ENCODE results near the gene LRBA.
"Not testable (repeated sequence)": the region's sequence is repeated elsewhere in the genome, so short reads cannot be mapped to it uniquely, and the experiment has no call there.

LRBA gene

DNA sequence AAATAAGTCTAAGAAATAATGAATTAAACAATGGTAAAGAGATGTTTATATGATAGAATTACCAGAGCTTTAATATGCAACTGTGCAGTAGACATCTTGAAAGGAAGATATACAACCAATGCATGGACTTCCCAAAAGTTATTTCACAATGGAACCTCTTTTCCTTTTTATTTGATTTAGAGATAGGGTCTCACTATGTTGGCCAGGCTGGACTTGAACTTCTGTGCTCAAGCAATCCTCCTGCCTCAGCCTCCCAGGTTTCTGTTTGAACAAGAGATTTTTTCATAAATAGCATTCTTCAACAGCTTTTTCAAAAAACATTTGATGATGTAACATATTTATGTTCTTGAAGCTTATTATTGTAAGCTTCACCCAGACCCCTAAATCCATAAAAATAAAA, 72.0 kb downstream of the LRBA start:
- DNase-seq (ENCODE audit: low read depth), result no peak

DNA sequence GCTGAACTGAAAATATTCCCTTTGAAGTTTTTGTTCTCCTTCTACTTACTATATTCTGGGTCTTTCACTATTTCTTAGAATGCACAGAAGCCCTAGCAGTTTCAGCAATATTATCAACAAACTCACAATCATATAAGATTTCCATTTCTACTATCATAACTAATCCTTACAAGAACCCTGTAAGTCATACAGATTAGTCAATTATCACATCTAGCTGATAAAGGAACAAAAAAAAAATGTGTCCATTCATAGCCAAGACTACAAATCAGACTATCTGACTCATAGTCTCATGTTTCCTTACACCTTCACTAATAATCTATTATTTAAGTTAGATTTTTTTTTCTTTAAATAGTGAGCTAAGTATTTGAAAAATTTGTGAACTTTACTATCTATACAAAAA, 72.5 kb downstream of the LRBA start:
- DNase-seq (ENCODE audit: low read depth), result no peak

DNA sequence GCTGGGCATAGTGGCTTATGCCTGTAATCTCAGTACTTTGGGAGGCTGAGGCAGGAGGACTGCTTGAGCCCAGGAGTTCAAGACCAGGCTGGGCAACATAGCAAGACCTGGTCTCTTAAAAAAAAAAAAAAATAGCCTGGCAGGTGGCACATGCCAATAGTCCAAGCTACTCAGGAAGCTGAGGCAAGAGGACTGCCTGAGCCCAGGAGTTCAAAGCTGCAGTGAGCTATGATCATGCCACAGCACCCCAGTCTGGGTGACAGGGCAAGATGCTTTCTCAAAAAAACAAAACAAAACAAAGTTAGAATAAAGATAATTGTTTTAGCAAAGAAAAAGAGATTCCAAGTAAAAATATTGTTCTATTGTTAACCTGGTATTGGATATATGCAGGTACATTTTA, 75.0 kb downstream of the LRBA start:
- DNase-seq (ENCODE audit: low read depth), result no peak

DNA sequence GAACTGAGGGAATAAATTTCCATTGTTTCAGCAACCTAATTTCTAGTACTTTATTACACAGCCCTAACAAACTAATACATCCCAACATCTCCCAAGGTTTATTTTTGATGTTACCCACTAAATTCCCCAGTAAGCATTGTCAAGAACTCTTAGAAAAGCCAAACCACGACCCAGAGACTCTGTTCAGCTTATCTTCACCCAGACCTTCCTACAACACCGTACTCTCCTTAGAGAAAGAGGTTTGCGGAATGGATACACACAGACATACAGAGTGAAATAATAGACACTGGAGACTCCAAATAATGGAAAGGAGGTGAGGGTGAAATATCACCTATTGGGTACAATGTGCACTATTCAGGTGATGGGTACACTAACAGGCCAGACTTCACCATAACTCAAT, 75.6 kb downstream of the LRBA start:
- no peak for DNase-seq (ENCODE audit: low read depth)

DNA sequence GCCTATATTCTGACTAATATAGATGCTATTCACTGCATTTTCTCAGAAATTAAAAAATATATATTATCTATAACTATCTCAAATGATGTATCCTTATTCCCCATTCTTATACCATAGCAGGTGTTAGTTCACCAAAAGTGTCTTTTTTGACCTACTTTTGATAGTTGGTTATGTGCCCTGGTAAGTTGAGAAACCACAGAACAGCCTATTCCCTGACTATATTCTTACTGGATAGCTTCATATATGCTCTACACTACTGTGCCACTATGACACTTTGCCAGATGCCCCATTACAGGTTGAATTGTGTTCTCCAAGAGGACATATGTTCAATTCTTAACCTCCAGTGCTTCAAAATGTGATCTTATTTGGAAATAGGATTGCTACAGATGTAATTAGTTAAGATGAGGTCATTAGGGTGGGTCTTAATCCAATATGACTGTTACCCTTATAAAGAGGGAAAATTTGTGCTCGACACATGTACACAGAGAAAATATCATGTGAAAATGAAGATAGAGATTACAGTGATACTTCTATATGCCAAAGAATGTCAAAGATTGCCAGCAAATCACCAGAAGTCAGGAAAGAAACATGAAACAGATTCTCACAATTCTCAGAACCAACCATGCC, 76.1 kb downstream of the LRBA start:
- DNase-seq (ENCODE audit: low read depth), result no peak

DNA sequence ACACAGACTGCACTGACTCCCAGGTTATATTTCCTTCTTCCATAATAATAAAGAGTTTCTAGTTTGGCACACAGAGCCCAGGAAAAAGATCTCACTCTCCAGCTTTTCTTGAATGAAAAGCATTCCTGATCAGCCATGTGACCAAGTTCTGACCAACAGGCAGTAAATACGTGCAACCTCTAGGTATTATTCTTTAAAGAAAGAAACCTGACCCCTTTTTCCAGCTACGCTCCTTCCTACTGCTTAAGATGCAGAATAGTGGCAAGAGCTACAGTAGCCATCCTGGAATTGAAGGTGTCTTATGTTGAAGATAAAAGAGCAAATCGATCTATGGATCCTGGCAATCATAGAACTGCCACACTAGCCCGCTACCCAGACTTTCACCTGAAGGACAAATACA, 76.7 kb downstream of the LRBA start:
- no peak for DNase-seq (ENCODE audit: low read depth)

DNA sequence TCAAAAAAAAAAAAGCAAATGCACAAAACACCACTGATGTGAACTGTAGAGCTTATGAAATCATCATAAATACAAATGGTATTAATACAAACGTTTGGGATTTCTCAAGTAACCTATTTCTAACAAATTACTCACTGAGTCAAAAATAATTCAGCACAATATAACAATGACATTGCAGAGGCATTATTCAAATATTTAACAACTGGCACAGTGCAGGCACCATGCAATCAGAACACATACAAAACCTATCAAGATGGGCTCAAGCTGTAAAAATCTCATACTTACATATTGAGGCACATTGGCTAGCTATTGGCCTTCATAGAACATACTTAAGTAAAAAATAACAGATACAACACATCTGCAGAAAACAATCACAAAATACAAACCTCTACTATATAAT, 81.1 kb downstream of the LRBA start:
- DNase-seq (ENCODE audit: low read depth), result no peak

DNA sequence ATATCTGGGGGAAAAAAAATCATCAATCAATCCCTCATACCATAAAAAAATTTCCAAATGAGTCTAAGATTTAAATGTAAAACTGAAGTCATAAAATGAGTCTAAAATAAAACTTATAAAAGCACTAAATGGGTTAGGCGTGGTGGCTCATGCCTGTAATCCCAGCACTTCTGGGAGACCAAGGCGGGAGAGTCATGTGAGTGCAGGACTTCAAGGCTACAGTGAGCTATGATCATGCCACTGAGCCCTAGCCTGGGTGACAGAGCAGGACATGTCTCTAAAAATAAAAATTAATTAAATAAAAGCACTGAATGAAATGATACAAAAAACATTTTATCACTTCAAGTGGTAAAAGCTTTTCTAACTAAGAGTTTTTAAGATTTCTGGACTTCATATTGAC, 83.3 kb downstream of the LRBA start:
- no peak for DNase-seq (ENCODE audit: low read depth)

DNA sequence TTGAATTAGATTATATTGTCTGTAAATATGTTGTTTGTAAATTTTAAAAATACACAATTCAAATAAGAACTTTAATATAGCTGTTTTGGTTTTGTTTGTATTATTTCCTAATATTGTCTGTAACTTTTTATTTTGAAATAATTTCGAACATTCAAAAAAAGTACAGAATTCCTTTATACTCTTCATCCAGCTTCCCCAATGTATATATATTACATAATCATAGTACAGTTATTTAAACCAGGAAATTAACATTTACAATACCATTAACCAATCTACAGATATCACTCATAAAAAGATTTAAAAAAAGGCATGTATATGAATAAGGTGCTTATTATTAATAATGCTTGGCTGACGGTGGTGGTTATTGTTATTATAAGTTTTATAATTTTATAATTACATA, 84.1 kb downstream of the LRBA start:
- DNase-seq (ENCODE audit: low read depth), result no peak

DNA sequence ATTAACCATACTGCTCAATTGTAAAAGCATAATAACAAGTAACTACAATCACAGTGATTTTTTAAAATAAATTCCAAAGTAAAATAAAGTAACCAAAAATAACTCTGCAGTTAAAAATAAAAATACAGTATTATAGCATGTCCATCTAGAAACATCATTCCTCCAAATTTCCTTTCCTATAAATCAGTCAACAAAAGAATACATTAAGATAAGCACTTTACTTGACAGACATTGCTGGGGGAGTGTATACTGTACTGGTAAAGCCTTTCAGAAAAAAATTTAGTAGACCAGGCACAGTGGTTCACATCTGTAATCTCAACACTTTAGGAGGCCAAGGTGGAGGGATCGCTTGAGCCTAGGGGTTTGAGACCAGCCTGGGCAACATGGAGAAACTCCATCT, 91.1 kb downstream of the LRBA start:
- DNase-seq (ENCODE audit: low read depth), result no peak

DNA sequence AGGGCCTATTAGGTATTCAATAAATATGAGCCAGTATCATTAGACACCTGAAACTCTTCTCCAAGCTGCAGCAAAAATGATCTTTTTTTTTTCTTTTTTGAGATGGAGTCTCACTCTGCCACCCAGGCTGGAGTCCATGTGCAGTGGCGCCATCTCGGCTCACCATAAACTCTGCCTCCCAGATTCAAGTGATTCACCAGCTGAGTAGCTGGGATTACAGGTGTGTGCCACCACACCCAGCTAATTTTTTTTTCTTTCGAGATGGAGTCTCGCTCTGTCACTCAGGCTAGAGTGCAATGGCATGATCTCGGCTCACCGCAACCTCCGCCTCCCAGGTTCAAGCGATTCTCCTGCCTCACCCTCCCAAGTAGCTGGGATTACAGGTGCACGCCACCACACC, 93.6 kb downstream of the LRBA start:
- DNase-seq (ENCODE audit: low read depth), result not testable (repeated sequence)

DNA sequence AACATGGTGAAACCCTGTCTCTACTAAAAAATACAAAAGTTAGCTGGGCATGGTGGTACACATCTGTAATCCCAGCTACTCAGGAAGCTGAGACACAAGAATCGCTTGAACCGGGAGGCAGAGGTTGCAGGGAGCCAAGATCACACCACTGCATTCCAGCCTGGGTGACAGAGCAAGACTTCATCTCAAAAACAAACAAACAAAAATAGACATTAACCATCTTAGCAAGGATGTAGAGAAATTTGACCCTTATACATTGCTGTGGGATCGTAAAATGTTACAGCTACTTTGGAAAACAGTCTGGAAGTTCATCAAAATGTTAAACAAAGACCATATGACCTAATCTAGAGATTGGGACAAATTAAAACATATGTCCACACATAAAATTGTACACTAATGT, 96.5 kb downstream of the LRBA start:
- not testable (repeated sequence) for DNase-seq (ENCODE audit: low read depth)

DNA sequence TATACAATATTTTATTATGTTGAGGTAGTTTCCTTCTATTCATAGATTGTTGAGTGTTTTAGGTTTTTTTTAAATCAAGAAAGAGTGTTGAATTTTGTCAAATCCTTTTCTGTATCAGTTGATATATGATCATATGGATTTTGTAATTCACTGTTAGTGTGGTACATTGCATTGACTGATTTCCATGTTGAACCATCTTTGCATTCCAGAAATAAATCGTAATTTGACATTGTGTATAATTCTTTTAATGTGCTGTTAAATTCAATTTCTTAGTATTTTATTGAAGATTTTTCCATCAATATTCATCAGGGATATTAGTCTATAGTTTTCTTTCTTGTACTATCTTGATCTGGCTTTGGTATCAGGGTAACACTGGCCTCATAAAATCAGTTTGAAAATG, 103.8 kb downstream of the LRBA start:
- DNase-seq (ENCODE audit: low read depth), result no peak

DNA sequence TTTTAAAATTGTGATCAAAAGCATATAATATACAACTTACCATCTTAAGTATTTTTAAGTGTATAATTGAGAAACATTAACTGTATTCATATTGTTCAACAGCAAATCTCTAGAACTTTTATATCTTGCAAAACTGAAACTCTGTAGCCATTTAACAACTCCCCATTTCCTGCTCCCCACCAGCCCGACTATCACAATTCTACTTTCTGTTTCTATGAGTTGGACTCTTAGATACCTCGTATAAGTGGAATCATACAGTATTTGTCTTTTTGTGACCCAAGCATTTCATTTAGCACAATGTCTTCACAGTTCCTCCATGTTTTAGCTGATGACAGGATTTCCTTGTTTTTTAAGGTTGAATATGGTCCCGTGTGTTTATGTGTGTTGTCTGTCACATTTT, 106.0 kb downstream of the LRBA start:
- no peak for DNase-seq (ENCODE audit: low read depth)

DNA sequence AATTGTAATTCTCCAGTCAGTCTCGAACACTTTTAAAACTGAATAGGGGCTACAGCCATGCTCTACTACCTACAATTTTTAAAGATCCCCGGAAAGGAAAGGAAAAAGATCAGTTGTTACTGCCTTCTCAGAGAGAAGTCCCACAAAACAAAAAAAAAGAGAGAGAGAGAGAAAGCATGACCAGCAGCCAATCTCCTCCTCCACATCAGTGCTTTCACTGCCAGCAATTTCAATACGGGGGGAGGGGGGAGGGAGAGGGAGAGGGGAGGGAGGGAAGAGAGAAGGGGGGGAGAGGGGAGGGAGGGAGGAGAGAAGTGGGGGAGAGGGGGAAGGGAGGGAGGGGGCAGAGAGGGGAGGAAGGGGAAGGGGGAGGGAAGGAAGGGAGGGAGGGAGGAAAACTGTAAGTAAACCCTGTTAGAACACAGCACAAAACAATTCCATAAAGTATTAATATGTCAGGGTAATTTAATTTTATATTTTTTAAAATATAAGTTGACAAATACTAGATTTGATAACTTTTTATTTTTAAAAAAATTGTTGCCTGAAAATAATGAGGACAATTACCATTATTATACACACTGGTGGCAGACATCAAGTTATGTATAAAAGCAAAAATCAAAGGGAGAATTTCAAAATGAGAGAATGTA, 108.0 kb downstream of the LRBA start:
- no peak for DNase-seq (ENCODE audit: low read depth)

DNA sequence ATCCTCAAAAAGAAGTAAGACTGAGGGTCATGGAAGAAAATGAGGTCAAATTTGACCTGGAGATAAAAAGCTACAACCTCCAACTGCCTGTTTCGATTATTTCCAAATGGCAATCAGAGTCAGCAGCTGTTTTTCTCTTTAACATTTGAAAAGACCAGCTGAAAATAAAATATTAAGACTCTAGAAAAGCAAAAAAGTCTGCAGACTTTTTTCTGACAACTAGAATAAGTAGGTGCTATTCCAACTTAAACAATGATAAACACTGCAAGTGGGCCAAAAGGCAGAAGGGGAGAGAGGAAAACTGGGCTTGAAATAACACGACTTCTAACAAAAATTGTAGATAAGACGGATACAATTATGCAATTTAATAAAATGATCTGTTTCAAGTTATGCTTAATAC, 110.4 kb downstream of the LRBA start:
- DNase-seq (ENCODE audit: low read depth), result no peak

DNA sequence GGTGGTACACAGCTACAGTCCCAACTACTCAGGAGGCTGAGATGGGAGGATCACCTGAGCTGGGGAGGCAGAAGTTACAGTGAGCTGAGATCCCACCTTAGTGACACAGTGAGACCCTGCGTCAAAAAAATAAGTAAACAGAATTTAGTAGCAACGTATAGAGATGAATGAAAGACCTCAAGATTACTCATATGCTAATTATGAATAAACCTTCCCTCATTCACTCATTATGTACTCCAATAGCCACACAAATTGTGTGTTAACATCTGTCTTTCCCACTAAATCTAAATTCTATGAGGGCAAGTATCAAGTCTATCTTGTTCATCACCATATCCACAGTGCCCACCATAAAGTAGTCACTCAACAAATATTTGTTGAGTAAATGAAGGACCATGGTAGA, 111.5 kb downstream of the LRBA start:
- no peak for DNase-seq (ENCODE audit: low read depth)

DNA sequence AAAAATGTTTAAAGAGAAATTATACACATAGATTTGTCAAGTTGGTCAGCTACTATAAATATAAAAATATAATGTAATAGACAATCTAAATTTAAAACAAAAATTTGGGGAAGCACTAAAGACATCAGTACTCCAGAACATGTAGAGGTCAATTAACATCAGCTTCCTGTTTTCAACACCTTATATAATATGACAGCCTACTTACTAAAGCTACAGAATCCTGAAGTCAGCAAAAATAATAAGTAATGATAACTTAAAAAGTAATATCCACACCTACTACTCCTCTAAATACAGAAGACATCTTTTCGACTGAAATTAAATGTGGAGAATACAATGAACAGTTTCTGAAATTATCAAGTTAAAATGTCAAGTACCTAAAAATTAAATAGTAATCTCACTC, 118.6 kb downstream of the LRBA start:
- DNase-seq (ENCODE audit: low read depth), result no peak

DNA sequence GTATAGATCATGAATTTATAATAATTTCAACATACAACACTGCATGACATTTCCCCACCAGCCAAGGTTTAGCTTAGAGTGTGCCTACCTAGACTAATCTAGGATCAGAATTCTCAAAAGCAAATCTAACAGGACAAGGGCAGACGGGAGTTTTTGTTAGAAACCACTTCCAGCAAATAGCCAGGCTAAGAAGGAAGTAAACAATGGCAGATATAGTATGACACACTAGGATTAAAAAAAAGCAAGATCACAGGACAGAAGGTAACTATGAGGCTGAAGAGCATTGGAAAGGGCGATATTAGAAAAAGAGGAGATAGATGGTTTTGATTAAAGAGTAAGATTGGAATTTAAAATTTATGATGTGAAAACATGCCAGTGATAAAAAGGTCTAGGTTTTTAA, 124.8 kb downstream of the LRBA start:
- DNase-seq (ENCODE audit: low read depth), result no peak

DNA sequence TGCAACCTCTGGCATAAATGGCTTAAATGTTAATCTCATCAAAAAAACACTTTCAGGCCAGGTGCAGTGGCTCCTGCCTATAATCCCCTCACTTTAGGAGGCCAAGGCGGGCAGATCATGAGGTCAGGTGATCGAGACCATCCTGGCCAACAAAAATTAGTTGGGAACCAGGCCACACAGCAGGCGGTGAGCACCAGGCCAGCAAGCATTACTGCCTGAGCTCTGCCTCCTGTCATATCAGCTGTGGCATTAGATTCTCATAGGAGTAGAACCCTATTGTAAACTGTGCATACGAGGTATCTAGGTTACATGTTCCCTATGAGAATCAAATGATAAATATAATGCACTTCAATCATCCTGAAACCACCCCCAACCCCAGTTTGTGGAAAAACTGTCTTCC, 125.8 kb downstream of the LRBA start:
- DNase-seq (ENCODE audit: low read depth), result no peak

DNA sequence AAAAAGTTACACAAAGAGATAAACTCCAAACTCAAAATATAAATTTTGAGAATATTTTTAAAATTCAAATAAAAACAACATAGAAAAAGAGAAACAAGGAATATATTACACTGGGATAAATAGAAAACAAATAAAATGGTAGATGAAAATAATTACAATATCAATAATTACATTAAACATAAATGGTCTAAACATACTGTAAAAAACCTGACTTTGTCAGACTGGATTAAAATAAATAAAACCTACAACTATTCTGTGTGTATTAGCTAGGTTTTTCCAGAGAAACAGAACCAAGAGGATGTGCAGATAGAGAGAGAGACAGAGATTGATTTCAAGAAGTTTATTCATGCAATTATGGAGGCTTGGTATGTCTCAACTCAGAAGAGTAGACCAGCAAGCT, 126.5 kb downstream of the LRBA start:
- no peak for DNase-seq (ENCODE audit: low read depth)

DNA sequence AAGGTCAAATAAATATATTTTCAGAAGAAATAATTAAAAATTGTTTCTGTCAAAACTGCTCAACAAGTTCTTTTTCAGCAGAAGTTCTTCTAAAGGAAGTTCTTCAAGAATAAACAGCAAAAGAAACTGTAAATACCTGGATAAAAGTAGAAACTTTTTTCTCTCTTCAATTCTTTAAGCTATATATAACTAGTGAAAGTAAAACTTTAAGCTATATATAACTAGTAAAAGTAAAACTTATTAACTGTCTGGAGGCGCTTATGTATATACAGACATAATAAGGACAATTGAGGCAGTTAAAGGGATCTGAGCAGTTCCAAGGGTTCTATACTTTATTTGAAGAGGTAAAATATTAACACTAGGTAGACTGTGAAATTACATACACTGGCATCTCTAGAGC, 126.9 kb downstream of the LRBA start:
- no peak for DNase-seq (ENCODE audit: low read depth)

DNA sequence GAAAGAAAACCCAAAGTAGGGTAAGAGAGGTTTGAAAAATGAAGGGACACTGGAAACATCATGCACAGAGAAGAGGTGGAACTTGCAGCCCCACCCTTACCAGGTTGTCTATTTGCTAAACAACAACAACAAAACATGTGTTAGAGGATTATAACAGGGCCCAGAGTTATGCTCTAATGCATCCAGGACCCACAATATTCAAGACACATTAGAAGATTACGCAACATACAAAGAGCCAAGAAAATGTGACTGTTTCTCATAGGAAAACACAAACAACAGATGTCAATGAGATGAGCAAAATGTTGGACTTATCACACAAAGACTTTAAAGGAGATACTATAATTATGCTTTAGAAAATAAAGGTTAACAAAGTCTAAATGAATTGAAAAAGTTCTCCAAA, 128.5 kb downstream of the LRBA start:
- DNase-seq (ENCODE audit: low read depth), result no peak

DNA sequence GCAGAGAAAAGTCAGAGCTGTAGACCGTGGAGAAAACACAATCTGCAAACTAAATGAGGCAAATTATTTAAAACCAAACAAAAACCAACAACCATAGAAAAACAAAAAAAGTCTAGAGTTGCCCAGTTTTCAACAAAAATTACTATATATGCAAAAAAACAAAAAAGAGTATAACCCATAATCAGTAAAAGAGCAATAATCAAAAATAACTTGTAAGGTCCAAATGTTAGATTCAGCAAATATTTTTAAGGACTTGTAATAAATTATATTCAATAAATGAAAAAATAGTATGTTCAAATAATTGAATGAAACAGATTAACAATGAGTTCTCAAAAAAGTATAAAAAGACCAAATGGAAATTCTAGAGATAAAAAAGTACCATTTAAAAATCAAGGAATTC, 130.5 kb downstream of the LRBA start:
- DNase-seq (ENCODE audit: low read depth), result no peak

DNA sequence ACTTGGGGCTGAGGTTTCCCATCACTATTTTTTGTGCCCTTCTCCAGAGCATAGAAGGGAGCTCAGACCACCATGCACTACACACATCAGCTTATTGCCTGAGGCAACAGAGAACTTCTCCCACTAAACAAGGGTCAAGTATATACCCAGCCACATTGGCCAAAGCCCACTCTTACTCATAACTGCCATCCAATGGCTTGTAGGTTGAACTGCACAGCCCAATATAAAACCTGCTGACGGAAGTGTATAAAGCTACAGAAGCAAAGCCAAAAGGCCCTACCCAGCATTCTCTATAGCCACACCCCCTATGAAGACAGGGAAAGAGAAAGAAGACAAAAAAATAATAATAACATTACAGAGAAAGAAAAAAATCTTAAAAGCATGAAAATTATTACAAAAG, 139.7 kb downstream of the LRBA start:
- no peak for DNase-seq (ENCODE audit: low read depth)

All from activated gamma-delta T cell treated with anti-CD3 and anti-CD28 coated beads, Interleukin-2, amount 50 U/mL, for 16 hours (primary cell).